Epithelial cell of proximal tubule (primary cell): ENCODE measurements around the gene SNRPB. TPM values are rescaled to one million over a fixed set of nuclear protein-coding genes. Genes with fewer than 3 reads are reported as not detected.

Experiments
- DNase-seq: peaks from one replicate; pipeline ENCODE4 v3.0.0-alpha.2; 2011; ENCODE audit warnings: low read depth
- H3K4me3 ChIP-seq: 2 replicates; pipeline ENCODE4 v1.5.1; 2011; ENCODE audit warnings: low read depth, mild to moderate bottlenecking, low read length
- CTCF ChIP-seq: conservative IDR thresholded peaks from 2 replicates; pipeline ENCODE4 v1.5.1; 2012; ENCODE audit warnings: low read depth, mild to moderate bottlenecking, low read length
- total RNA-seq: library from RNA; depleted of rRNA; stranded (reverse); fragments of >200 nt; gene quantifications from 2 replicates; pipeline ENCODE4 v1.2.3, GENCODE V29; 2015

SNRPB gene
- 541 and 1,065 TPM in 2 replicates for total RNA-seq

- TF ChIP-seq CTCF: no peak
Measured at GRCh38 chr20:2470423-2471193, at the start of gene SNRPB. Gene SNRPB (minus strand): TSS chr20:2470789. CDS start chr20:2470690, 99 bp downstream.

GRCh38 chr20:2519115-2519809, 48.7 kb upstream of the SNRPB start:
- no peak for TF ChIP-seq CTCF
- DNase-seq: no peak

More at GRCh38 chr20:2470423-2471193, at the start of gene SNRPB:
- peak within 1 kb of the TSS; percentile 79 for H3K4me3 ChIP-seq
- peak; percentile 92 for DNase-seq

GRCh38 chr20:2518558-2518957, 48.0 kb upstream of the SNRPB start:
- H3K4me3 ChIP-seq: no peak overlapping the region
- DNase-seq: no peak
- TF ChIP-seq CTCF: no peak

More at GRCh38 chr20:2519115-2519809, 48.7 kb upstream of the SNRPB start:
- H3K4me3 ChIP-seq: no peak overlapping the region

GRCh38 chr20:2518096-2518495, 47.5 kb upstream of the SNRPB start:
- no peak for DNase-seq
- TF ChIP-seq CTCF: no peak
- no peak overlapping the region for H3K4me3 ChIP-seq

GRCh38 chr20:2516399-2516798, 45.8 kb upstream of the SNRPB start:
- DNase-seq: no peak
- TF ChIP-seq CTCF: no peak

GRCh38 chr20:2515203-2515602, 44.6 kb upstream of the SNRPB start:
- no peak for TF ChIP-seq CTCF
- DNase-seq: no peak
- H3K4me3 ChIP-seq: no peak overlapping the region

More at GRCh38 chr20:2516399-2516798, 45.8 kb upstream of the SNRPB start:
- H3K4me3 ChIP-seq: no peak overlapping the region
